GM18502 (cell line): ENCODE measurements around the gene ENO2.
A peak's percentile ranks its signal among the peaks of the same experiment; 100 is the strongest.
"Not testable (repeated sequence)": the region's sequence is repeated elsewhere in the genome, so short reads cannot be mapped to it uniquely, and the experiment has no call there.

ENCODE experiments used
- ATAC-seq: cut with Tn5 transposase; IDR thresholded peaks from one replicate; pipeline ENCODE4 v1.9.1; 2021; ENCODE audit warnings: mild to moderate bottlenecking; ENCODE audit not compliant: unreplicated experiment, poor library complexity

The ENO2 gene

GRCh38 chr12:6914246-6914946, at the start of gene ENO2:
ENO2 (plus strand) TSS chr12:6914580; CDS start chr12:6915833, 1,253 bp downstream.
- ATAC-seq, result peak; percentile 80

GRCh38 chr12:6865307-6865706, 49.1 kb upstream of the ENO2 start:
- ATAC-seq, result not testable (repeated sequence)

- ATAC-seq, result no peak
Measured at GRCh38 chr12:6866163-6866919, 48.0 kb upstream of the ENO2 start.

DNA sequence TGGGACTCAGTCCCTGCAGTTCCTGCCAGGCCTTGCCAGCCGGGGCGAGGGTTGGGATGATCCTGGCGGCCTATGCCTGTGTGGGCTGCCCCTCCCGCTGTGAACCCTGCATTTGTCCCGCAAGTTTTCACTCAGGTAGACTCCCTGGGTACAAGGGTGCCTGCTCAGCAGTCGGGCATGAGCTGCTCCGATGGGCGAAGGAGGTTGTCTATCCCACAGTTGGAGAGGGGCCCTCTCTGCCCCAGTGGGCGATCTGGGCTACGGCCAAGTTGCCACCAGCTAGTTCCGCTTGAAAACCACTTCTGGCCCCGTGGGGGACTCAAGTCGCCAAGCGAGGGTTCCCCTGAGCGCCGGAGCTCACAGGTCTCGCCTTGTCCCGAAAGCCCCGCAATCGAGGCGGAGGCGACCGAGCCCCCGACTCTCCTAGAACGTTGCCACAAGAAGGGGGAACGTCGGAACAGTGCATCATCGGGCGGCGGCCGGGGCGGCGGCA, 47.4 kb upstream of the ENO2 start:
- peak; percentile 20 for ATAC-seq

GRCh38 chr12:6867413-6868210, 46.8 kb upstream of the ENO2 start, which contains the start of gene TPI1:
TPI1 (plus strand) TSS chr12:6867531; CDS start chr12:6867567, 36 bp downstream.
- ATAC-seq, result peak; percentile 50

- ATAC-seq, result no peak
Measured at GRCh38 chr12:6868211-6869048, 46.0 kb upstream of the ENO2 start.

GRCh38 chr12:6869049-6870021, 45.0 kb upstream of the ENO2 start:
- no peak for ATAC-seq

GRCh38 chr12:6870304-6870703, 44.1 kb upstream of the ENO2 start:
- not testable (repeated sequence) for ATAC-seq

GRCh38 chr12:6871052-6871957, 43.1 kb upstream of the ENO2 start:
- ATAC-seq, result no peak

DNA sequence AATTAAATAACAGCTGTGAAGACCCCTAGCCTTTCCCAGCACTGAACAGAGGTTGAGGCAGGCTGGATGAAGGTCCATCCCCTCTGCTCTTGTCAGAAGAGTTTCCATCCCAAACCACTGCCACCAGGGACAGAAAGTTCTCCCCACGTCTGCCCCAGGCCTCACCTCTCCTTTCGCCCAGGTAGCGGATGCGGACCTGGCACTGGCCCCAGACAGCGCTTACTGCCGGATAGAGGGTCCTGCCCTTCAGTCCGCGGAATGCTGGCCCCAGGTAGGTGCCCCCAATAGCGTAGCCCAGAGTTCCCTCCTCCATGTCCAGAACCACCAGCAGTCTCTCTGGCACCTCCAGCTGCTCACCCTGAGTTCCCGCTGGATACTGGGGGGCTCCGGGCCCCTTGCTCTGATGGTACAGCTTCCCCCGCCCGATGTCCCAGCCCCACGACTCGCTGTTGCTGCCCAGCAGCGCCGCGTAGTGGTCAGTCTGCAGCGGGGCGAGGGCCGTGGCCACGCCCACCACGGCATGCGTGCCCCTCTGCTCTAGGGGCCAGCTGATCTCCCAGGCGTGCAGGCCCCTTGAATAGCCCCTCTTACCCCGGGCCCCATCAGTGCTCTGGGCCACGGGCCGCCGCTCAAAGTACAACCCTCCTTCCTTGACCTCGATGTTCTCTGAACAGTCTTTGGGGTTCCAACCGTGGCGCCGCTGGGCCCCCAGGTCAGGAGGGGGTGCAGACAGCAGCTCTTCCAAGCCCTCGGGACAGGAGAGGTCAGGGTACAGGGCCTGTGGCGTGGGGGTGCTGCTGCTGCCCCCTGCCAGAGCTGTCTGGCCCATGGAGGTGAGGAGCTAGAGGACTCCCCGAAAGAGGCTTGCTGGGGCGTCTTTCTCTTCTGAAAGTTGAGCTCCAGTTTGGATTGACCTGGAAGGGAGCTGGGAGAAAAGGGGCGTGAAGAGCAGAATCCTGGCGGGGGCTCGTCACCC, 42.0 kb upstream of the ENO2 start:
- ATAC-seq, result peak; percentile 37

DNA sequence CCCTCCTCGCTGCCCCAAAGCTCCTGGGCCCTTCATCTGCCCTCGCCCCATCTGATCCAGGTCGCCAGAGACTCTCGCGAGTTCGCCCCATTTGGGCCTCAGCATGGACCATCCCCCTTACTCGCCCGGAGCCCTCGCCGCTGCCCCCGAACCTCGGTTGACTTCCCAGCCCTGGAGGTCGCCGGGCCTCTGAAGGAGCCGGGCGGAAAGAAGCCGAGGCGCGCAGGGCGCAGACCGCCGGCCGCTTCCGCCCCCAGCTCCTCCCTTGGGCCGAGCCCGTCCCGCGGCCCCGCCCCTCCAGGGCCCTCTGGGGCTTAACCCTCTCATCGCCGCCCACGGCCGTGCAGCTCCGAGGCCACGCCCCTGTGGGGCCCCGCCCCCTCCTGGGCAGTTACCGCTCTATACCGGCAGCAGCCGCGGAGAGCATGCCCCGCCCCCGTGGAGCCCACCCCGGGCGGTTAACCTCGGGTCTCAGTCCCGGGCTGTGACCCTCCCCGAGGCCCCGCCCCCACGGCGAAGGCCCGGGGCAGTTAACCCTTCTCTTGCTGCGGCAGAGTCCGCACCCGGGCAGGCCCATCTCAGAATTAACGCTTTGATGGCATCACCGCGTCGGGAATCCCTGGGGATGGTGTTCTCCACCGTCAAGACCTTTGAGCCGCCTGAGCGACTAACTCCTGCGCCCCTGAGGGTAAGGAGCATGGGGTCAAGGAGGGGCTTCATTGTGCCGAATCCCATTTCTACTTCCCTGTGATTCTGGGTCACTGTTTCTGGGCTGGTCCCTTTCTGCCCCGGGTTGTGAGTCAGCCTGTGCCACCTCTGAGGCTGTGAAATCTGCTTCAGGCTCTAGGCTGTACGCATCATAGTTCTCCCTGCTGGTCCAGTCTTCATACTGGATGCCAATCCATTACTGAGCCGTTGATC, 41.0 kb upstream of the ENO2 start, which contains the start of gene SPSB2:
Gene SPSB2, minus strand, starts transcription at position 210 of the 921 bp plus-strand sequence. CDS start 402 bp downstream, outside the sequence.
- peak; percentile 74 for ATAC-seq

DNA sequence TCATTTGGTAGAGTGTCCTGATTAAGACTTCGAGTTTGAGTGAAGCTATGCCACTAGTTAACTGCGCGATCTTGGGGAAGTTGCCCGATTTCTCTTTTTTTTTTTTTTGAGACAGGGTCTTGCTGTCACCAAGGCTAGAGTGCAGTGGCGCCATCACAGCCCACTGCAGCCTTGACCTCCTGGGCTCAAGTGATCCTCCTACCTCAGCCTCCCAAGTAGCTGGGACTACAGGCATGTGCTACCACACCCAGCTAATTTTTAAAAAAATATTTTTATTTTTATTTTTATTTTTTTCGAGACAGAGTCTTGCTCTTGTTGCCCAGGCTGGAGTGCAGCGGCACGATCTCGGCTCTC, 40.4 kb upstream of the ENO2 start:
- not testable (repeated sequence) for ATAC-seq

DNA sequence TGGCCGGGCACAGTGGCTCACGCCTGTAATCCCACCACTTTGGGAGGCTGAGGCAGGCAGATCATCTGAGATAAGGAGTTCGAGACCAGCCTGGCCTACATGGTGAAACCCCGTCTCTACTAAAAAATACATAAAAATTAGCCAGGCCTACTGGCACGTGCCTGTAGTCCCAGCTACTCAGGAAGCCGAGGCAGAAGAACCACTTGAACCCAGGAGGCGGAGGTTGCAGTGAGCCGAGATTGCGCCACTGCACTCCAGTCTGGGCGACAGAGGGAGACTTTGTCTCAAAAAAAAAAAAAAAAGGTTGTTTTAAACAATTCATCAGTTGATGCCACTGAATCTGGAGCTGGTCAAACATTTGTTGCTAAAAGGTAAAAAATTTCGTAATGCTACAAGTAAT, 34.6 kb upstream of the ENO2 start:
- not testable (repeated sequence) for ATAC-seq

DNA sequence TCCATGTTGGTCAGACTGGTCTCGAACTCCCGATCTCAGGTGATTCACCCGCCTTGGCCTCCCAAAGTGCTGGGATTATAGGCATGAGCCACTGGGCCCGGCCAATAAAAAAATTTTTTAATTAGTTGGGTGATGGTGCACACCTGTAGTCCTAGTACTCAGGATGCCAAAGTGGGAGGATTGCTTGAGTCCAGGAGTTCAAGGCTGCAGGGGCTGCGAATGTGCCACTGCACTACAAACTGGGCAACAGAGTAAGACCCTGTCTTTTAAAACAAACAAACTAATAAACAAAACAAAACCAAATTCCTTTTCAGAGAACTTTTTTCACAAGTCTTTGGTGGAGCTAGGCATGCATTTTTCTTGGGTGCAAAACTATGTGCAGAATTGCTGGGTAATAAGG, 31.1 kb upstream of the ENO2 start:
- no peak for ATAC-seq

DNA sequence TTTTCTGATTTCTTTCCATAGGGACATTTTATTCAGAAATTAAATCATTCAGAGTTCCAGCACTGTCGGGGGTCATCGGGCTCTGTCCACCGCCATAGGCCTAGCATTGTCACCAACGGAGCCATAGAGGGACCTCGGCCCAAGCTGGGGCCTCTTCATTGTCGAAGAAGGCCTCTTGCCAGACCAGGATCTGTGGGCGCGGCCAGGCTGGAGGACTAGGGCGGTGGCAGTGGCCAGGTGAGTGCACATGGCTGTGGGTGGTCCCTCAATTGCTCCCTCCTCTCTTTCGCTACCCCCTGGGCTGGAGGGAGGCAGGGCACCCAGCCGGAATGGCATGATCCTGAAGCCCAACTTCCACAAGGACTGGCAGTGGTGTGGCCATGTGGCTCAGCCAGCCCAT, 30.7 kb upstream of the ENO2 start:
- no peak for ATAC-seq
